ENCODE data around the gene RBMS3. TPM values are rescaled to one million over a fixed set of nuclear protein-coding genes. Genes with fewer than 3 reads are reported as not detected.

Gene RBMS3
- total and polyA plus RNA-seq, 2 experiments from 2014 or later = 3.2 to 7.4 TPM

DNA sequence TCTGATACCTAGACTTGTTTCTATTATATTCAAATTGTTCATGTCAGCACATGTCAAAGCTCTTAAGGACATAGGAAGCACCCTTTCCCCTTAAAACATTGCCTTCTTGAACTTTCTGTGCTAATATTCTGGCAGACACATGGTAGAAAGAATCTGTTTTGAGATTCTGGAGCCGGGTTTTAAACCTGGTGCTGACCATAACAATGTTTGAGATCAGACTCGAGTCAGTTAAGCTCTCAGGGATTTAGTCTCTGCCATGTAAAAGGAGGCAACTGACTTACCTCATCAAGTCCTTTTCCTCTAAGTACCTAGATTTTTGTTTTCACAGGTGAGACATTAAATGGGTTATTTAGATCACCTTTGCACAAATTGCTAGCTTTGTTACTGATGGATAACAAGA lies 38.9 kb downstream of the RBMS3 start:
- H3K4me1 ChIP-seq (ENCODE audit: insufficient read depth) = peaks cover 4% of the 10 kb centered on the region; the same call in 1 of the 2 replicates
- no peak overlapping the region for H3K27ac Mint-ChIP-seq
- ATAC-seq (no peak), DNase-seq (ENCODE audit: low spot score) (no peak)
- no peaks in the 10 kb centered on the region for H3K9me3 Mint-ChIP-seq
- H3K27me3 ChIP-seq (ENCODE audit: insufficient read depth) = no peaks in the 10 kb centered on the region
- peaks cover 3% of the 10 kb centered on the region for H3K27me3 Mint-ChIP-seq (ENCODE audit: insufficient read depth, low read depth, poor library complexity)
- peaks cover 7% of the 10 kb centered on the region for H3K4me1 Mint-ChIP-seq
- H3K9me2 ChIP-seq (ENCODE audit: insufficient read depth) = no peaks in the 10 kb centered on the region
- H3K36me3 Mint-ChIP-seq (ENCODE audit: low read depth) = no peaks in the 10 kb centered on the region
- TF ChIP-seq, protein P1, sequence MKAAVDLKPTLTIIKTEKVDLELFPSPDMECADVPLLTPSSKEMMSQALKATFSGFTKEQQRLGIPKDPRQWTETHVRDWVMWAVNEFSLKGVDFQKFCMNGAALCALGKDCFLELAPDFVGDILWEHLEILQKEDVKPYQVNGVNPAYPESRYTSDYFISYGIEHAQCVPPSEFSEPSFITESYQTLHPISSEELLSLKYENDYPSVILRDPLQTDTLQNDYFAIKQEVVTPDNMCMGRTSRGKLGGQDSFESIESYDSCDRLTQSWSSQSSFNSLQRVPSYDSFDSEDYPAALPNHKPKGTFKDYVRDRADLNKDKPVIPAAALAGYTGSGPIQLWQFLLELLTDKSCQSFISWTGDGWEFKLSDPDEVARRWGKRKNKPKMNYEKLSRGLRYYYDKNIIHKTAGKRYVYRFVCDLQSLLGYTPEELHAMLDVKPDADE (IDR thresholded peaks at IDR 0.05) = no peak
- no peak for TF ChIP-seq POLR2AphosphoS5 (IDR thresholded peaks at IDR 0.05; ENCODE audit: low read depth)
- TF ChIP-seq ZNF114 (CRISPR knock-in tag; IDR thresholded peaks at IDR 0.05) = no peak
- no peak for TF ChIP-seq CREB1 (CRISPR knock-in tag; IDR thresholded peaks at IDR 0.05; ENCODE audit: low read depth)
- no peak for TF ChIP-seq ZNF331 (CRISPR knock-in tag; IDR thresholded peaks at IDR 0.05; ENCODE audit: low read depth)
- no peak for TF ChIP-seq NANOG (IDR thresholded peaks at IDR 0.05; ENCODE audit: borderline replicate concordance)
- no peak for TF ChIP-seq JUNB (IDR thresholded peaks at IDR 0.05; ENCODE audit: unreplicated experiment)
- no peak for TF ChIP-seq ZNF462 (CRISPR knock-in tag; IDR thresholded peaks at IDR 0.05)
- no peak for TF ChIP-seq EZH2 (IDR thresholded peaks at IDR 0.05; ENCODE audit: low read depth, unreplicated experiment)
- no peak for TF ChIP-seq REST (IDR thresholded peaks at IDR 0.05; ENCODE audit: unreplicated experiment)
- no peak for TF ChIP-seq EZH2phosphoT487 (IDR thresholded peaks at IDR 0.05; ENCODE audit: unreplicated experiment)
- no peak for TF ChIP-seq STAT1 (IDR thresholded peaks at IDR 0.05; ENCODE audit: unreplicated experiment)
- TF ChIP-seq CTCF (conservative IDR thresholded peaks at IDR 0.05; ENCODE audit: low read depth in 2 of 2) = no peak
- no peak overlapping the region for H3K4me3 ChIP-seq
- no peak overlapping the region for H3K4me3 Mint-ChIP-seq
- no peak overlapping the region for H3K4me2 ChIP-seq
- H3K36me3 ChIP-seq (ENCODE audit: insufficient read depth) = no peaks in the 10 kb centered on the region
- no peak overlapping the region for H2AFZ ChIP-seq
- H3K27ac ChIP-seq (ENCODE audit: low read depth) = no peak overlapping the region; the same call in 1 of the 2 replicates
- H3F3A ChIP-seq (replicated peaks; ENCODE audit: low read depth) = no peaks in the 10 kb centered on the region
- no peaks in the 10 kb centered on the region for H3K79me2 ChIP-seq (replicated peaks; ENCODE audit: insufficient read depth)
- no peaks in the 10 kb centered on the region for H4K20me1 ChIP-seq (replicated peaks; ENCODE audit: insufficient read depth)
